GM19035 (cell line): ENCODE data around the gene SIX1.

Experiments used
- ATAC-seq: cut with Tn5 transposase; IDR thresholded peaks from one replicate; pipeline ENCODE4 v1.9.1; 2021; ENCODE audit not compliant: unreplicated experiment

Gene SIX1

DNA sequence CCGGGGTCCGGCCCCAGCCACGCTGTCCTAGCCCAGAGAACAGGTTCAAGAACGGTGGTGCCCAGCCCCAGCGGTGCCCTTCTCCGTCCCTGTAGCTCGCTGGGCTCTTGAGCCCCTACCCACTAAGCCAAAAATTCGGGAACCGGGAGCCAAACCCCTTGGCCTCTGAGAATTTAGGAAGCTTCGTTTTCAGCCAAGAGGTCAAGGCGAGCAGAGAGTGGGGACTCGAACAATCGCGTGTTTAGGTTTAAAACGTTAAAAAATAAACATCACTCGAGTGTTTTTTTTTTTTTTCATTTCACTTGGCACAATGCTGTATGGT lies 6.2 kb downstream of the SIX1 start:
- ATAC-seq: no peak

DNA sequence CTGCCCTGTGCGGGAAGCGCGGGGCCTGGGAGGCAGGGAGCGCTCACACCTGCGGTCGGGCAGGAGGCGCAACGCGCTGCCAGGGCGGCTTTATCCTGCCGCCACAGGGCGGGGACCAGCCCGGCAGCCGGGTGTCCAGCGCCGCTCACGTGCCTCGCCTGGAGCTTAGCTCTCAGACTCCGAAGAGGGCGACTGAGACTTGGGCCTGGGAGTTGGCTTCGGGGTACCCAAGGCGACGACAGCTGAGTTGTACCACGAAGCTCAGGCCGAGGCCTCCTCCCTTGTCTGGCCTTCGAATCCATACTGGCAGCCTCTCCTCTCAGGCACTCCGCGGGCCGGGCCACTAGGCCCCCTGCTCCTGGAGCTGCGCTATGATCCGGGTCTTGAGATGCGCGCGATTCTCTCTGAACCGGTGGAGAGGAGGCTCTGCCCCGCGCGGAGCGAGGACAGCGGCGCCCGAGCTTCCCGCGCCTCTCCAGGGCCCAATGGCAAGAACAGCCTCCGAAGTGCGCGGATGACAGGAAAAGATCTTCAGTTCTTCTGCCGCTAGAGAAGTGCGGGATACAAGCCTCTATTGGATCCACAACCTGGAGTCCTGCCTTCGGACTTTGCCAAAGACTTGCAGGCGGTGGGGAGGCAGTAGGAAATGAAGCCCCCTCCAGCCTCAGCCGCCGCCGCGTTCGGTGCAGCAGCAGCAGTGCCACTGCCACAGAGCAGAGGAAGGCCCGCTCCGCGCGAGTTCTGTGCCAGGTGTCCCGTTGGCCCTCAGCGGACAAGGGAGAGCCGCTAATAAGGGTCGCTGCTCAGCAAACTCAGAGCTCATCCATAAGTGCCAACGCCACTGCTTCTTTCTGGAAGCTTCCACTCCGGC lies 6.8 kb downstream of the SIX1 start:
- no peak for ATAC-seq

DNA sequence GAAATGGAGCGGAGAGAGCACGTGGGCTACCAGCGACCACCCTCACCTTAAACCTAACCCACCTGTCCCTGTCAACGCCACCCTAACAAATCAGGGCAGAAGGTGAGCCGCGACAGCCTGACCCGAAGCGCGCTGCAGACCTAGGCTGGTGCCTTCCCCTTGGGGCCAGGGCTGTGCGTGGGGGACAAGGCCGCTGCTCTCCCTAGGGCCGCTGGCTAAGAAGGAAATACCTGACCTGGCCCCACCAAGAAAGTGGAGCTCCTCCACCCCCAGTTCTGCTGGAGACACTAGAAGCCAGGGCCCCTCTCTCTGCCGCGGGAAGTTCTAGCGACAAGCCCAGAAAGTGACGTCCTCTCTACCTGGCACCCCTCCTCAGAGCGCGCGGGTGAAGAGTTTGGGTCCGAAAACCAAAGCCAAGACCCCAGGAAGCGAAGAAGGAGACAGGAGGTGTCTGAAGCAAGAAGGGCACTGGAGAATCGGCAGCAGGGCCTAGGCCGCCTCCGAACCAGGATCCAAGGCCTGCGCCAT lies 7.5 kb downstream of the SIX1 start:
- ATAC-seq: no peak

DNA sequence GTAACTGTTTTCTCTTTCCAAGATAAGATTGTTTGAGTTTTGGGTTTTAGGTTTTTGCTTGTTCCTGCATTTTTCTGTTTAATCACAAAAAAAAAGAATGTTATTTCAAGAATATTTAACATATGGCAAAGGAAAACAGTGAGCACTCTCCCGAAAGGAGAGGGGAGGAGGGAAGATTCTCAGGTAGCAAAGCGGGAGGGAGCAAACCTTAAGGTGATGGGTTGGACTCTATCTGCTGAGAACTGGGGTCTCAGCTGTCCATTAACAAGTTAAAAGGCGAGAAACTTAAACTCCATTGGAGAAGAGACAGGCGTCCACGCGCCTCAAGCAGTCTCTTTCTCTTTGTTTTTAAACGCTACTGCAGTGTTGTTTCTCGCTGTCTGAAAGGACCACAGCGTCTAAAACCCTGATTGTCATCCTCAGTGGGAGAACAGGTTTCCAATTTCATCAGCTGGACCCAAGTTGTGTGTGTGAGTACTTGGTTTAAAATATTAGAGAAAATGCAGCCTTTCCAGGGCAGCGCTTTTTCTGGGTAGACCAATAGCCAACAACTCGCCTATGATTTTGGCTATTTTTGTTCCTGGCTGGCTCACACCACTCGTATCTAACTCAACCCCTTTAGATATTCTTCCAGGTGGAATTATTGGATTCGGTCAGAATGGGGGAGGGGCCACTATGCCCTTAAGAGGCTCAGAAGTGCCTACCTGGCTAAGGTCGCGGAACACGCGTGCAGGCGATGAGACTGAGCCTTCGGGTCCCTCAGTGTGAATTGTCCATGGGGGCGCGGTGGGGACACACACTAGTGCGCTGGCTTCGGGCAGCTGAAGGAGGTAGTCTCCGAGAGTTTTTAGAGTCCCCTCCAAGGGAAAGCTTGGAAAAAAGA lies 8.2 kb downstream of the SIX1 start:
- ATAC-seq: no peak

DNA sequence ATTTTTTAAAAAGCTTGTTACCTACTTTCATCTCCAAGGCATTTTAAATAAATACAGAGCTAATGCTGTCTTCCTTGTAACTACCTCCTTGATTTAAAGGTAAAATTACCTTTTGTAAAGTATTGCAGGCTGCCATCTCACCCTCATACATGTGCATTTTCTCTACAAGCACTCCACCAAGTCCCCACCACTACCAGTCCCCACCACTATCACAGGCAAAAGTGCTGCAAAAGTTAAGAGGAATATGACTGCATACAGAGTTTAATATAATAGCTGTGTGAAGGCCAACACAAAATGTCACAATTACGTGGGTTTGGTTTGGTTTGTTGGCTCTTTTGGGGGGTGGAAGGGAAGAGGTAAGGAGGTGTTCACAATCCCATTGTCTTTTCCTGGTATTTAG lies 9.6 kb downstream of the SIX1 start:
- no peak for ATAC-seq

DNA sequence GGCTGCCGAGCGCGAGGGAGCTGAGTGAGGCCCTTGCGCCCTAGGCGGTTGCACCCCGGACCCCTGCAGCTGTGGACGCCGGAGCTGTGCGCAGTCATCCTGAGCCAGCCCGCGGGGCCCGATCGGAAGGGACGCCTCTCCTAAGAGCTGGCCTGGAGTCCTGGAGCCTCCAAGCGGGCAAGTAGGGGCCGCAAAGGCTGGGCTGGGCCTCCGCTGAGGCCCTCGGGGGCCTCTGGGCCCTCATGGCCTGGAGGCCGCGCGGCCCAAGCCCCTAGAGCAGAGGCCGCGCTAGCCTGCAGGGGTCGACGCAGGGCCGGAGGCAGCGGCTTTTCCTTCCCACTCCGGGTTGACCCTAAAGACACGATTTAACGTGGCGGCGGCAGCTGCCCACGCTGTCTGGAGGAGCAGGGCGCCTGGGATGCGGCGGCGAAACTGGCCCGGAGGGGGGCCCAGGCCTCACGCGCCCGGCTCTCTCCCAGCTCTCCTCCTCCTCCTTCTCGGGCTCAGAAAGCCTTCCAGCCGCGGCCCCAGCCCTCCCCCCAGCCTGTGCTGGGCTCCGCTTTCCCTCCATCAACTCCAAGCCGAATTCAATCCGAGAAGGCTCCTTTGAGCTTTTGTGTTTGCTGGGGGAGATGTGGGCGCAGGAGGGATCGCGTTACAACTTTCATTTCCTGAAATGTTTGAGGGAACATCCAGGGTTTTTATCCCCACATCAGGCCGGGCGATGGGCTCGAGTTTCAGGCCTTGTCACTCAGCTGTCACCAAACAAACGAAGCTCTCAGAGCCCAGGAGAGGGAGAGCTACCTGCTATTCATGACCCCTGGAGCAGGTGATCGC lies 11.6 kb downstream of the SIX1 start:
- no peak for ATAC-seq

DNA sequence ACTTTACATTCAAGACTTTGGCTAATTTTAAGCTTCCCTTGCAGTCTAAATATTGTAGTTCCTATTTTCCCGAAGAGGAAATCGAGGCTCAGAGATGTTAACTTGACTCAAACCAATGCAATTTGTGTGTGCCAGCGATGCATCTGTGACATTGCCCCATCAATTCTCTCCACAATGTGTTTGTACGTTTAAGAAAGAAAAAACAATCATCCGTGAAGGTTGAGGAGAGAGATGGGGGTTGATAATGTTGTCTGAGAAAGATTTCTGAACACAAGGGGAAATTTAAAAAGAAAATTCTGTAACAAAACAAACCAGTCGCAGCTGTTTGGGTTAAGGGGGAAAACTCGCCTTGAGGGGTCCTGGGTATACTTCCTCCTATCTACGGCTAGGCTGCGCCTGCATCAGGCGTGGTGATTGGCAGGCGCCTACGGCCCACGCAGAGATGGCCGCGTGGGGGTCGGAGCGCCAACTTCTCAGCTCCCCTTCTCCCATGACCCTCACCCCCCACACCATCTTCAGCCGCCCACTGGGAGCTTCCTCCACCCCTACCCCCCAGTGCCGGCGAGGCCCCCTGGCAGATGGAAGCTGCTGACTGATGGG lies 12.3 kb downstream of the SIX1 start:
- no peak for ATAC-seq

DNA sequence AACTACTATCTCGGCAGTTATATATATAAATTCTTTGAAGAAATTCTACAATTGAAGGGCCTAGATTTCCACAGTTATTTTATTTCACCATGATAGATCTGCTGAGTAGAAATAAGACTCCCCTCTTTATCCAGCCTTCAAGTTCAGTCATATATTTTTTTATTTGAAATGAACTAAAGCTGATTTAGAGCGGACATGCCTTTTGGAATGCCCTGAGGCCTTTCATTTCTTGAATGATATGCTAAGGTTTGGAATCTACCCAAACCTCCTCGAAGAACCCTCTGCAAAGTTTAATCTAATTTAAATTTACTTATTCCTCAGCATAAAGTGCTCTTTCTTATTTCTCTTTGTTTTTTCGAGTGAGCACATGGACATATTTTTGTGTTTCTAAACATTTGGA lies 15.1 kb downstream of the SIX1 start:
- no peak for ATAC-seq

DNA sequence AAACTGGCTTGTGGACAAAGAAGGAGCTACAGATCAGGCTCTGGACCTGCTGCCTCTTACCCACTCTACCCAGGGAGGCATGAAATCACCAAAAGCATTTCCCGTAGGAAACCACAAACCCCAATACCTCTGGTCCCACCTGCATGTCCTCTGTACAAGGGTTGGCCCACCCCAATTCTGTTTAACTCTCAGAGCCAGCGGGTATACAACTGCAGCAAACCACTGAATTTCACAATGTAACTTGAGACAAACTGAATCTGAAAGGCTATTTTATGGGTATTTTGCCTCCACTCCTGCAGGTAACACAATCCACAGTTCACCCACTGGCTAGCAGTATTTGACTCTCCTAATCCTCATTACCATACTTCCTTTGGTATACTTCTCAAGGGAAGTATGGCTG lies 16.5 kb downstream of the SIX1 start:
- ATAC-seq: peak; percentile 43

DNA sequence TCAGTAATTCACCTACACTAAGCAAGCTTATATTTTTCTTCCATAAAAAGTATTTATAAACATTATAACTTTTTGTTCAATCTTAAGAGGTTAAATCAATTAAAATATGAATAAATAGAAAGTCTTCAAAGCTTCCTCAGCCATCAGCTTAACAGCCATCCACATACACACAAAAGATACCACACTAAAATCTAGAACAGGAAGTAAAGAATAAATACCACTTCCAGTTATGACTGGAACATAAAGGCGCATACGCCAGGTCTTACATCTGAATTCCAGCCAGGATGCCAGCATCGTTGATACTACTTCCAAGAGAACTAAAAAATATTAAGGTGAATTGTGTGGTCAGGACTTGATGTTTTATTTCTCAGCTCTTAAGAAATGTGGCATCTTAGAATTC lies 17.0 kb downstream of the SIX1 start:
- ATAC-seq: peak; percentile 74

DNA sequence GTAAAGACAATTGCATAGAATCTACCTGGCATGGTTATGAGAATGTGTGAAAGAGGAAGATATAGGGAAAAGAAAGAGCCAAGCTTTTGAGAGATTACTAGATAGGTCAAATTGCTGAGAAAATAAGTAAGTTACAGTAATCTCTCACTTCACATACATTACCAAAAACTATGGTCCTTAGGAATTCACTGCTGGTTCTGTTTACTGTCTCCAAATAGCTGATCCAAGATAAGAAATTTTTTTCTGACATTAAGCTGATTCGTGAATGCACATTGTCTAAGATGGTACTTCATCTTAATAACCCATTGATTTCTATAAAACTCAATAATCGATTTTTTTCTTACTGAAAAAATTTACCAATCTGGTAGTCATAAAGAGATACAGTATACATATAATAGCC lies 17.4 kb downstream of the SIX1 start:
- no peak for ATAC-seq

DNA sequence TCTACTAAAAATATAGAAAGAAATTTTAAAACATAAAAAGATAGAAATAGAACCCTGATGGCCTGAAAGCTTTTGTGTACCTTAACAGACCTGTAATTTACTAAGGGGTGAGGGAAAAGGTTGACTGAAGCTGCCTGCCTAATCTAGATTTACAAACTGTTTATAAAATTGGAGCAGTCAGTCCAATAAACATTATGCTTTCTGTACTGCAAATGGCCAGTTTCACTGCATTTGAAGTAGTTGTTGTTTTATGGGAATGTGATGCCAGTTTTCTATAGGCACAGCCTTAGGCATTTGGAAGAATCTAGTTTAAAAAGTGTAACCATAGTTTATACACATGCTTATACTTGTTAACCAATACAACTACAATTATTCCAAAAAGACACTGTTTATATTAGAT lies 19.1 kb downstream of the SIX1 start:
- ATAC-seq: no peak

DNA sequence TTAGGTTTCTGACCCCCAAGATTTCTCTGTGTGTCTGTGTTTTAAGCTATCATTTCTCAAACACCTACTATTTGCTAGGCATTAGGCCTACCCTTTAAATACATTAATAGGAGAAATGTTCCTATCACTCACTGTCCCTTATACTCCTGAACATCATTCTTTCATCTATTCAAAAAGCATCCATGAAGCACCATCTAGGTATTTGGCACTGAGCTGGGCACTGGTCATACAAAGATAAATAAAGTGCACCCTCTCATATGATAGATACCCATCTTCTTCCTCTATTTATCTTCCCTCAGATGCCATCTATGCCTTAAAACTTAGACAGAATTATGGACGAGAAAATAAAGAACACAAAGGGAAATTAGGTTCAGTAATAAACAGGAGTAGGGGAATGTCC lies 20.4 kb downstream of the SIX1 start:
- ATAC-seq: no peak

DNA sequence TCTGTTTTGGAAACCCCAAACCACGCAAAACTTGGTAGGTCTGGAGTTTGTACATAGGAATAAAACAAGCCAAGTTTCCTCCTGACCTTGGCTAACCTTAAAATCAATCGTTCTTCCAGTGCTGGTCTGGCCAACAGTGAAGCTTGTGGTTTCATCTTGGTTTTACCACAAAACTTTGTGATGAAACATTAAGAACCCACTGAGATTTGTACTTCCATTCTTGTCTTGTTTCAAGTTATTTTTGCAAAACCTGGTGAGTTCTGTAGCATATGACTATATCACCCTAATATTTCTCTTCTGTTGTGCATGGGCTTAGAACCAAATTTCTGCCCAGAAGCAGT lies 26.4 kb downstream of the SIX1 start:
- ATAC-seq: no peak

DNA sequence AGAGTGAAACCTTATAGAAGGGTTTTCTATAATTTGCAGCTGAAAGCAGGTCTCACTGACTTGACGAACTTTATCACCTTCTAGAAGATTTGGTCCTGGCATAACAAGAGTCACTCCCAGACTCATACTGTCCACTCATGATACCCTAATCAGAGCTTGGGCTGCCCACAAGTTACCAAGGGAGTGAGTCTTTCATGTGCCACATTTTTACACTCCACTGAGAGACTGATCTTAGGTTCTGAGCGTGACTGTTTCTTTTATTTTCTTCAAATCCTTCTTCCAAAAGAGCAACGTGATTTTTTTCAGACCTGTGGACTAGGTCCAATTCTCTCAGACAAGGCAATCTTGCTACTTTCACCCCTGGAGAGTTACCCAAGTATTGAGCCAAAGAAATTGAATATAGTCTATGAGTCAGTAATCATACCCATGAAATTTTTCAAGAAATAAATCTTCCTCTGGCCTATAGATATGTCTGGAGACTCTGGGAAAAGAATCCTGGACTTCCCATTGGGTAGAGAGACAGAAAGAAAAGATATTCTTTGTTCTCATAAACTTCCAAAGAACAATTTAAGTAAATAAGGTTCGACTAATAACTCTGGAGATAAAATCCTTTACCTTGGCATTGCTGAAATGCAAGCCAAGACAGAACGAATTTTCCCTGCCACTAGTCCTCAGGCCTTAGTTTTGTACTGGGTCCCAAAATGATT lies 26.9 kb downstream of the SIX1 start:
- ATAC-seq: no peak

DNA sequence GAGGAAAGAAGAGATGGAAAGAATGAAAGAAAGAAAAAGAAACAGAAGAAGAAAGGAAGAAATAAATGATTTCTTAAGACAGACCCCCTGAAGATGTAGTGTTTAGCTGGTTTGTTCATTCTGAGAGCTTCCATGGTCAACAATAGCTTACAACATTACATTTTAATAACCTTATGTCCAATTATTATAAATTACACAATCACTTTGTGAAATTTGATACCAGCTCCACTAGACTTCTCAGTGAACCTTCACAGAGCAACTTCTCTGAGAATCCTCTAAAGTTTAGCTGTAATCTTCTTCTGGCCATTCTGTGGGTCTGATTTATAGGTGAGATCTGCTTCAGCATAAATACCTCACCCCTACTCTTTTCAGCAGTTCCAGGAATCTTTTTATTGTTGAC lies 27.9 kb downstream of the SIX1 start:
- ATAC-seq: no peak

DNA sequence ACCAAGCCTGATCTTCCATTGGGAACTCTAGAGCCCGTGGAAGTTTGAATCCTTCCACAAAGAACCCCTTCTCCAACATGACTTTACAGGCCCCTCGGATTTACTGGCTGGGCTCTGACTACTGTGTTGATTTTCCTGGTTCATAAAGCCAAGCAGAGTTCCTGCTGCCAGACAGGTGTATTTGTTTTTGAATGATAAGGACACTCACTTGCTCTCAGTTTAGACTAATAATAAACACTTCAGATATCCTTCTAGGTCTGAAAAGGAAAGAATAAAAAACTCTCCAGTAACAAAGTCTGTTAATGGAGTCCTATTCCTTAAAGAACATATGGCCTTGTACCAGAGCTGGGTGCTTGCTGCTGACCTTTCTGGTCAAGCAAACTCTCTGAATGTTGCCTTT lies 31.0 kb downstream of the SIX1 start:
- no peak for ATAC-seq

DNA sequence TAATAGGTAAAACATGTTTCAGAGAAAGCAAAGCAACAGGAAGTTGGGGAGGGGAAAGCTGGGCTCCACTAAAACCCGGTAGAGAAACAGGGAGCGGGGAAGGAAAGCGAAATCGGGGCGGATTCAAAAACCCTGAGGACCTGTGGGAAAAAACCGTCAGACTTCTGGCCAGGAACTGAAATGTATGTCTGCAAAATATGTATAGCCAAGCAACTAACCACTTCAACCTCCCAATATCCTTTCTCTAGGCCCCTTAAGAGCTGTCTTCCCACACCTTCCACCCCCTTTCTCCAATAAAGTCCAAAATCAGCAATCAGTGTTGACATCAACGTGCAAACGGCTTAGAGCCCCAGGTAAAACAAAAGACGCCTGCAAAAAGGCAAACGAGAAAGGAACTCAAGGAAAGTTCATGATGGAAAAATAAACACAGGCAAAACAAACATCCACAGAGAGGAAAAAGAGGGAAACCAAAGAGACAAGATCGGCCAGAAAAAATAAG lies 32.8 kb downstream of the SIX1 start:
- ATAC-seq: no peak

DNA sequence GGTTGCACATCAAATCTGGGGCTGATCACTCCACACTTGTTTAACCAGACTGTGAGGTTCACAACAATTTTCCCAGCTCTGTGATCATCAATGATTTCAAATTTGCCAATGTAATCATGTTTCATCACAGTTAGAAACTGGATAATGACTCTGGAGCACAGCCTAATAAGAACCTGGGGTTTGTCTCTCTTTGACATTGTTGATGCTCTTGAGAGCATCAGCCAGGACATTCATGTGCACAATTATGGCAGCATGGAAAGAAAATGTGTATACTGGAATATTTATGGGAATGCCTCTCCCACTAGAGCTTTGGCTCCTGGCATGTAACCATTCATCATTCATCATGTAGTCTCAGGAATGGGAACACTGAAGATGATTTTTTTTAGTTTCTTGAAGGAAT lies 47.0 kb downstream of the SIX1 start:
- ATAC-seq: no peak

DNA sequence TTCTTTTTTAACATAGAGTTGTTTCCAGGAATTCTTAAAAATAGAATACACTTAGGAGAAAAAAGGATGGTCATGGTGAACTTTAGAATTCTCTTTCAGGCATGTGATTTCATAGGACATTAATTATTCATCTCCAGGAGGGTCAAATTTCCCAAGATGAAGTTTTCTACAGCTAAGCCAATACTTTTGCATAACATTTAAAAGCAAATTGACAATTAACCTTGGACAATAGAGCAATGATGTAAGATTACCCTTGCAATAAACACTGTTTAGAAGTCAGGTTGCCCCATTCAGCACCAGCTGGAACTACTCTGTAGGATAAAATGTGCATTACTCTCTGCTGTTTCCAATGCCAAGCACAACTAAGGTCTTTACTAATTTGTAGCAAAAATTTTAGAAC lies 49.5 kb downstream of the SIX1 start:
- ATAC-seq: no peak
